Ishikawa (cell line): ENCODE measurements around the gene FOXN3.

ENCODE experiments used
- CEBPB ChIP-seq: IDR thresholded peaks from 2 replicates; pipeline ENCODE4 v1.6.1; 2012
- CREB1 ChIP-seq: IDR thresholded peaks from 2 replicates; pipeline ENCODE4 v1.6.1; 2012; ENCODE audit warnings: low read depth
- EGR1 ChIP-seq: IDR thresholded peaks from 2 replicates; pipeline ENCODE4 v1.6.1; 2012
- EP300 ChIP-seq: IDR thresholded peaks from 2 replicates; pipeline ENCODE4 v1.6.1; 2012; ENCODE audit warnings: borderline replicate concordance
- FOXM1 ChIP-seq: IDR thresholded peaks from 2 replicates; pipeline ENCODE4 v1.6.1; 2012; ENCODE audit warnings: low read depth, borderline replicate concordance
- MAX ChIP-seq: IDR thresholded peaks from 2 replicates; pipeline ENCODE4 v1.6.1; 2012
- NFIC ChIP-seq: IDR thresholded peaks from 2 replicates; pipeline ENCODE4 v1.6.1; 2012
- RAD21 ChIP-seq: IDR thresholded peaks from 2 replicates; pipeline ENCODE4 v1.6.1; 2012; ENCODE audit warnings: low read depth
- REST ChIP-seq: IDR thresholded peaks from 2 replicates; pipeline ENCODE4 v1.6.1; 2012; ENCODE audit warnings: low read depth, mild to moderate bottlenecking
- TAF1 ChIP-seq: IDR thresholded peaks from 2 replicates; pipeline ENCODE4 v1.6.1; 2012; ENCODE audit warnings: low read depth, mild to moderate bottlenecking
- TCF12 ChIP-seq: IDR thresholded peaks from 2 replicates; pipeline ENCODE4 v1.6.1; 2012; ENCODE audit warnings: low read depth
- TEAD4 ChIP-seq: IDR thresholded peaks from 2 replicates; pipeline ENCODE4 v1.6.1; 2012
- USF1 ChIP-seq: IDR thresholded peaks from 2 replicates; pipeline ENCODE4 v1.6.1; 2012
- YY1 ChIP-seq: IDR thresholded peaks from 2 replicates; pipeline ENCODE4 v1.6.1; 2012; ENCODE audit warnings: low read depth
- ZBTB7A ChIP-seq: IDR thresholded peaks from 2 replicates; pipeline ENCODE4 v1.6.1; 2012; ENCODE audit warnings: low read depth

Gene FOXN3

GRCh38 chr14:89442280-89442679 is 25.2 kb upstream of the FOXN3 start:
- TF ChIP-seq USF1: no peak
- no peak for TF ChIP-seq RAD21
- TF ChIP-seq EP300: no peak
- TF ChIP-seq YY1: no peak
- no peak for TF ChIP-seq FOXM1
- no peak for TF ChIP-seq ZBTB7A
- no peak for TF ChIP-seq TAF1
- TF ChIP-seq REST: no peak
- no peak for TF ChIP-seq CEBPB
- no peak for TF ChIP-seq MAX
- no peak for TF ChIP-seq TCF12
- no peak for TF ChIP-seq TEAD4
- no peak for TF ChIP-seq CREB1
- no peak for TF ChIP-seq EGR1
- no peak for TF ChIP-seq NFIC

GRCh38 chr14:89440986-89441909 is 24.2 kb upstream of the FOXN3 start:
- TF ChIP-seq CREB1 (no peak), YY1 (no peak), FOXM1 (no peak), REST (no peak), TAF1 (no peak), MAX (no peak)

- TF ChIP-seq CREB1 (no peak), MAX (no peak), YY1 (no peak)
Observed at GRCh38 chr14:89435892-89436656, 19.0 kb upstream of the FOXN3 start.

GRCh38 chr14:89435492-89435891 is 18.5 kb upstream of the FOXN3 start:
- no peak for TF ChIP-seq RAD21
- no peak for TF ChIP-seq TAF1
- no peak for TF ChIP-seq TCF12
- no peak for TF ChIP-seq EP300
- TF ChIP-seq CREB1: no peak
- TF ChIP-seq ZBTB7A: no peak
- no peak for TF ChIP-seq EGR1
- TF ChIP-seq USF1: no peak
- no peak for TF ChIP-seq CEBPB
- TF ChIP-seq MAX: no peak
- TF ChIP-seq REST: no peak
- TF ChIP-seq TEAD4: no peak
- no peak for TF ChIP-seq FOXM1
- TF ChIP-seq YY1: no peak
- no peak for TF ChIP-seq NFIC
